Thyroid gland (tissue), 4 donors: ENCODE measurements around the gene ENDOV. TPM values are rescaled to one million over a fixed set of nuclear protein-coding genes. Genes with fewer than 3 reads are reported as not detected.

Source experiments
- DNase-seq, 2 donors: peaks; one replicate each; pipeline ENCODE4 v3.0.0-alpha.2; 2019
- H3K27ac ChIP-seq, 3 donors: fragments of 200-600 bp; sonication (generic); 1 replicate in 2 of 3; 2 replicates in 1 of 3; pipeline ENCODE4 v1.5.1; 2016 to 2019; ENCODE audit warnings: mild to moderate bottlenecking in 1 of 3, moderate library complexity in 1 of 3
- H3K27me3 ChIP-seq: fragments of 200-600 bp; sonication (generic); one replicate; pipeline ENCODE4 v1.5.1; 2019
- H3K36me3 ChIP-seq, 2 donors: fragments of 200-600 bp; sonication (generic); one replicate each; pipeline ENCODE4 v1.5.1; 2016 to 2019
- H3K4me1 ChIP-seq, 2 donors: fragments of 200-600 bp; sonication (generic); one replicate each; pipeline ENCODE4 v1.5.1; 2017 to 2019
- H3K4me3 ChIP-seq, 3 donors: fragments of 200-600 bp; sonication (generic); replicated peaks in 1 of 3; 1 replicate in 2 of 3; 2 replicates in 1 of 3; pipeline ENCODE4 v1.5.1; 2016; ENCODE audit warnings: mild to moderate bottlenecking in 1 of 3
- H3K9me3 ChIP-seq: fragments of 200-600 bp; sonication (generic); one replicate; pipeline ENCODE4 v1.5.1; 2017
- POLR2A ChIP-seq, 2 donors: fragments of 450-650 bp; IDR thresholded peaks; one replicate each; pipeline ENCODE4 v1.6.1; 2017; ENCODE audit warnings: antibody characterized with exemption in 2 of 2, mild to moderate bottlenecking in 2 of 2, moderate library complexity in 1 of 2
- WGBS, 2 donors: methylation state at CpG; one replicate each; pipeline ENCODE4 v1.1.5; 2017; 5-methylcytosine and 5-hydroxymethylcytosine counted together
- intact Hi-C: fragments of 100-400 bp; cut with DNase I; formaldehyde crosslinking; loops from one replicate; pipeline ENCODE4 v1.15.1; 2023
- total RNA-seq, 4 donors: library from RNA; depleted of rRNA; stranded (reverse); fragments of >200 nt; gene quantifications; one replicate each; pipeline ENCODE4 v1.2.3, GENCODE V29; 2016
- TF ChIP-seq, protein P1 (sequence below), 6 experiments: fragments of 200-600 bp in 3 of 6; fragments of 450-650 bp in 3 of 6; sonication (generic) in 3 of 6; IDR thresholded peaks; one replicate each; pipeline ENCODE4 v1.5.1; 2016 to 2019; ENCODE audit warnings: antibody characterized with exemption in 6 of 6, mild to moderate bottlenecking in 2 of 6, inconsistent platforms in 1 of 6, moderate library complexity in 1 of 6

Gene ENDOV
- total RNA-seq, 4 donors from 2014 or later: 18.8 to 37.1 (median 21.2) TPM

DNA sequence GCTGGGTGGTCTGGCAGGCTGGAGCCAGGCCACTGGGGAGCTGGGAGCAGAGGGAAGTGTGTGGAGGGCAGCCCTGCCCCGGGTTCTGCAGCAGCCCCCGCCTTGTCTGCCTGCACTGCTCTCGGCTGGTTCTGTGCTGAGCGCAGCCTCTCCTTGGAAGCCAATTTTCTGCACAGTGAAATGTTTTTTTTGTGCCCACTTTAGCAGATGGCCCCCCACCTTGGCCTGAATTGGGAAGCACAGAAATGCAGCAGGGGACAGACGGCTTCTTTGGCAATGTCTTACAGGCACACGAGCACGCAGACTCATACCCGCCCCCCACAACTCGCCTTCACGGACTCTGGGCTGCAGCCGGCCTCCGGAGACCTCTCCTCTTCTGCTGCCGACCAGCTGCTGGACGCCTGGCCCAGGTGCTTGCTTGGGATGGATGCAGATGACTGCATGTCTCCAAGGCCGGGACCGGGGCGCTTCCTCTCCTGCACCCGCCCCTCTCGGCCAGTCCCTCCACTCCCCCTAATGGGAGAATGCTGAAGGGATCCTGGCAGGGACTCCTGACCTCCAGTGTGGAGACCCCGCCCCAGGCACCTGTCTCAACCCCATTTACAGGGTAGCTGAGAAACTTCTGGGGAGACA, 46.7 kb downstream of the ENDOV start:
- intact Hi-C loops: no loop called here
- Histone ChIP-seq H3K4me3 (no peak overlapping the region), H3K4me1 (no peaks in the 10 kb centered on the region), H3K36me3 (no peaks in the 10 kb centered on the region), H3K27ac (no peak overlapping the region), H3K9me3 (no peaks in the 10 kb centered on the region), H3K27me3 (no peaks in the 10 kb centered on the region)
- no peak for DNase-seq
- TF ChIP-seq, protein P1, sequence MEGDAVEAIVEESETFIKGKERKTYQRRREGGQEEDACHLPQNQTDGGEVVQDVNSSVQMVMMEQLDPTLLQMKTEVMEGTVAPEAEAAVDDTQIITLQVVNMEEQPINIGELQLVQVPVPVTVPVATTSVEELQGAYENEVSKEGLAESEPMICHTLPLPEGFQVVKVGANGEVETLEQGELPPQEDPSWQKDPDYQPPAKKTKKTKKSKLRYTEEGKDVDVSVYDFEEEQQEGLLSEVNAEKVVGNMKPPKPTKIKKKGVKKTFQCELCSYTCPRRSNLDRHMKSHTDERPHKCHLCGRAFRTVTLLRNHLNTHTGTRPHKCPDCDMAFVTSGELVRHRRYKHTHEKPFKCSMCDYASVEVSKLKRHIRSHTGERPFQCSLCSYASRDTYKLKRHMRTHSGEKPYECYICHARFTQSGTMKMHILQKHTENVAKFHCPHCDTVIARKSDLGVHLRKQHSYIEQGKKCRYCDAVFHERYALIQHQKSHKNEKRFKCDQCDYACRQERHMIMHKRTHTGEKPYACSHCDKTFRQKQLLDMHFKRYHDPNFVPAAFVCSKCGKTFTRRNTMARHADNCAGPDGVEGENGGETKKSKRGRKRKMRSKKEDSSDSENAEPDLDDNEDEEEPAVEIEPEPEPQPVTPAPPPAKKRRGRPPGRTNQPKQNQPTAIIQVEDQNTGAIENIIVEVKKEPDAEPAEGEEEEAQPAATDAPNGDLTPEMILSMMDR (IDR thresholded peaks at IDR 0.05): no peak
- no peak for TF ChIP-seq POLR2A (IDR thresholded peaks at IDR 0.05)
- WGBS, 2 donors: 35 to 43% methylated on average over 5 to 13 of the region's 20 CpGs

DNA sequence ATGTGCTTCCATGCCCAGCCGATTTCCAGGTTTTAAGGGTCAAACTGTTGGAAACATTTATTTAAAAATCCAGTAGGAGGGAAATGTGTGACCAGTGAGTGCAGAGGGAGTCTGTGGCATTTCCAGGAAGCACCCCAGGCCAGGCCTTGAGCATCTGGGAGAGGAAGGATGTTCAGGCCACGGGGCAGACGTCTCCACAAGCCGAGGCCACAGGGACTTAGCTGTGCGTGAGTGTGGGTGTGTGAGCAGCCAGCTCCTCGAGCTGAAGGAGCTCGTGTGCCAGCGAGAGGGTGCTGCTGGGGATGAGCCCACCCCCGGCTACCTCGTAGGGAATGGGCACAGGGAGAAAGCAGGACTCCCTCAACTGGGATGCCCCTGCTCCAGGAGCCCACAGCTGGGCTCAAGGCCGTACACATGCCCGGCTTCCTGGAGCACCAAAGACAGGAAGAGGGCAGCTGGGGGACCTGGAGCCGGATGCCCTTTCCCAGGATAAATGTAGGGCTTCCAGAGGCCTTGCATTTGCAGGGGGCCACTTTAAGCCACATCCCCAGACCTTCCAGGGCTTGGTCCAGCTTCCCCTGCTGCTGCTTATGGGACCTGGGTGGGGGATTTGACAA, 48.9 kb downstream of the ENDOV start:
- 65 to 82% methylated on average over 9 to 11 of the region's 13 CpGs for WGBS, 2 donors
- no peaks in the 10 kb centered on the region for H3K27me3 ChIP-seq
- TF ChIP-seq, protein P1 (IDR thresholded peaks at IDR 0.05): no peak
- TF ChIP-seq POLR2A (IDR thresholded peaks at IDR 0.05): no peak

GRCh38 chr17:80464486-80464885, 49.5 kb downstream of the ENDOV start:
- no peak for DNase-seq
- intact Hi-C loops: no loop called here
- Histone ChIP-seq H3K27me3 (no peaks in the 10 kb centered on the region), H3K4me3 (no peak overlapping the region), H3K27ac (no peak overlapping the region), H3K9me3 (no peaks in the 10 kb centered on the region), H3K4me1 (no peaks in the 10 kb centered on the region), H3K36me3 (no peaks in the 10 kb centered on the region)
- 74 to 80% methylated on average over 5 to 6 of the region's 8 CpGs for WGBS, 2 donors
- no peak for TF ChIP-seq POLR2A (IDR thresholded peaks at IDR 0.05)
- TF ChIP-seq, protein P1 (IDR thresholded peaks at IDR 0.05): no peak

More for the DNA sequence above, 48.9 kb downstream of the ENDOV start:
- Histone ChIP-seq H3K9me3 (no peaks in the 10 kb centered on the region), H3K4me1 (no peaks in the 10 kb centered on the region), H3K36me3 (no peaks in the 10 kb centered on the region), H3K27ac (no peak overlapping the region), H3K4me3 (no peak overlapping the region)
- DNase-seq: no peak
- intact Hi-C loops: no loop called here

DNA sequence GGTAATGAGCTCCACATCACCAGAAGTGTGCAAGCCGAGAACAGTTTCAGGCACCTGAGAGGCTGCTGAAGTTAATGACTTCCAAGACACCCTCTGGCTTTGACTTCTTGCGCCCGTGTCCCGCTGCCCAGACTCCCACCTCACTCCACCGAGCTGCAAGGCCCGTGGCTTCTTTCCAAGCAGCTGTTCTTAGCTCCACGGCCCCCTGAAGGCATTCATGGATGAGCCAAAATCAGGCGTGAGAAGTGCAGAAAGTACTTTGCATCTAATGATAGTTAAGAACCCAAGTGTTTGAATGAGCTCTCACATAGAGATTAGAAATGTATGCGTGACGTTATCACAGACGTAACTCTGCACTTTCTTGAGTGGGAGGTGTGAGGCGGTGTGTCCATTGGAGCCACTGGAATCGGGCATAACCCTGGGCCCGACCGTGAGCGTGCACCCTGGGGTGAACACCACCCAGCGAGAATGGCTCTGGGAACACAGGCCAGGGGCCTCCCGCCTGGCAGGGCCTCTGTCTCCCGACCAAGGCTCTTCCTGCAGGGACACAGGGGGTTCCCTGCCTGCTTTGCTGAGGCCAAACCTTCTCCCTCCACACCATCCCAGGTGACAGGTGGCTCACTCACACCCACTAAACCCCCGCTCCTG, 50.5 kb downstream of the ENDOV start:
- intact Hi-C loops: no loop called here
- Histone ChIP-seq H3K27me3 (no peaks in the 10 kb centered on the region), H3K9me3 (no peaks in the 10 kb centered on the region), H3K4me3 (no peak overlapping the region), H3K4me1 (no peaks in the 10 kb centered on the region), H3K27ac (no peak overlapping the region), H3K36me3 (no peaks in the 10 kb centered on the region)
- no peak for TF ChIP-seq POLR2A (IDR thresholded peaks at IDR 0.05)
- TF ChIP-seq, protein P1 (IDR thresholded peaks at IDR 0.05): no peak
- DNase-seq: no peak
- 75 to 80% methylated on average over 19 to 20 of the region's 20 CpGs for WGBS, 2 donors

DNA sequence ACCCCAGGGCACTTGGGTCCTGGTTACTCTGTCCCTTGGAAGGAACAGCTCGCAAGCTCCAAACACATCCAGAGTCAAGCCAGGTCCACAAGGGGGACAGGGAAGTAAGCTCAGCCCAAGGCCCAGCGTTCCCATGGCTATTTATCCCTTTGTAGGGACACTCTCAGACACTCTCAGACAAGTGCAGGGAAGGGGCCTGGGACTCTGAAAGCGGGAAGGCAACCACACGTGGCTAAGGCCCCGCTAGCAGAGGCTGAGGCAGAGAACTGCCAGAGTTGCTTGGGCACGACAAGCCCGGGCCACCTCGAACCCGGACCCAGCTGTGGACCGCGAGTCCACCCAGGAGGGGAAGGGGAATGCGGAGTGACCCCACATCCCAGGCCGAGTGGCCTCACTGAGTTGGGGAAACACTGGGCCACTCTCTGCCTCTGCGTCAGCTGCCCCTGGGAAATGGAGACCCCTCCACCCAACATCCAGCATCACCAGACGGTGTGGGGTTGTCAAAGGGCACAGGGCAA, 51.3 kb downstream of the ENDOV start:
- DNase-seq: no peak
- Histone ChIP-seq H3K4me1 (no peaks in the 10 kb centered on the region), H3K27ac (no peak overlapping the region), H3K4me3 (no peak overlapping the region), H3K36me3 (no peaks in the 10 kb centered on the region), H3K9me3 (no peaks in the 10 kb centered on the region), H3K27me3 (no peaks in the 10 kb centered on the region)
- WGBS, 2 donors: 51 to 77% methylated on average over 3 to 14 of the region's 15 CpGs
- TF ChIP-seq POLR2A (IDR thresholded peaks at IDR 0.05): no peak
- TF ChIP-seq, protein P1 (IDR thresholded peaks at IDR 0.05): no peak
- intact Hi-C loops: no loop called here
